Astrocyte (in vitro differentiated cells and primary cell): ENCODE data around the gene KCTD21.

Source experiments
- CTCF ChIP-seq: IDR thresholded peaks from 2 replicates; pipeline ENCODE4 v1.5.1; 2011; ENCODE audit warnings: low read depth, mild to moderate bottlenecking, inconsistent platforms, low read length, moderate library complexity; ENCODE audit not compliant: insufficient read depth
- EZH2 ChIP-seq: IDR thresholded peaks from 2 replicates; pipeline ENCODE4 v1.6.1; 2012; ENCODE audit warnings: mild to moderate bottlenecking, low read length, inconsistent platforms; ENCODE audit not compliant: insufficient read depth

GRCh38 chr11:78196661-78197091 is 8.2 kb upstream of the KCTD21 start:
- TF ChIP-seq CTCF: no peak
- no peak for TF ChIP-seq EZH2
